CD4-positive, alpha-beta T cell treated with Interleukin-12 subunit alpha and Interleukin-12 subunit beta, for 1 hour (primary cell): Measurements from ENCODE around the gene SND1.

Experiments
- DNase-seq: peaks from one replicate; pipeline ENCODE4 v3.0.0-alpha.2; 2020

SND1 gene

GRCh38 chr7:127979113-127979727, 327.2 kb downstream of the SND1 start:
- no peak for DNase-seq

GRCh38 chr7:127979728-127980126, 327.7 kb downstream of the SND1 start:
- DNase-seq: no peak

GRCh38 chr7:127980901-127981300, 328.9 kb downstream of the SND1 start:
- no peak for DNase-seq

GRCh38 chr7:127981965-127982364, 330.0 kb downstream of the SND1 start:
- DNase-seq: no peak

DNA sequence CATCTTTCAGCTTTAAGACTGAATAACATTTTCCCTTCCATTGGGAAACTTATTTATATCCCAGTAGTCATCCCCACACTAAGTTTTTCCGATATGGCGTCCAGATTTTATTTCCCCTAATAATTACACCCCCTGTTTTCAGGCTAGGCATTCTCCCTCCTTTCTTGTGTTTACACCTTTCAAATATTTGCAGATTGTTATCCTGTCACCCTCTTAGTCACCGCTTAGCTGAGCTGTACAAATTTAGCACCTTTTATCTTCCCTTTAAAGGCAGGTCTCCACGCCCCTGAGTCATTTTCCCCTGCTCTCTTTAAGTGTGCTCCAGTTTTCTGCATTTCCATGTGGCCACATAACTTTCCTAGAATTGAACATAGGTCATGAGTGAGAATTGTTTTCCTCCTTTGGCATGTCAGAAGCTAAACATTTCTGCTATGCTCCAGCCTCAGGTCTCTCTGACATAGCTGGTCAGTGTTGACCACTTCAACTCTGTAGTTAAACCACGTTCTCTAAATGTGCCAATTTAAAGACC, 331.9 kb downstream of the SND1 start:
- DNase-seq: no peak

DNA sequence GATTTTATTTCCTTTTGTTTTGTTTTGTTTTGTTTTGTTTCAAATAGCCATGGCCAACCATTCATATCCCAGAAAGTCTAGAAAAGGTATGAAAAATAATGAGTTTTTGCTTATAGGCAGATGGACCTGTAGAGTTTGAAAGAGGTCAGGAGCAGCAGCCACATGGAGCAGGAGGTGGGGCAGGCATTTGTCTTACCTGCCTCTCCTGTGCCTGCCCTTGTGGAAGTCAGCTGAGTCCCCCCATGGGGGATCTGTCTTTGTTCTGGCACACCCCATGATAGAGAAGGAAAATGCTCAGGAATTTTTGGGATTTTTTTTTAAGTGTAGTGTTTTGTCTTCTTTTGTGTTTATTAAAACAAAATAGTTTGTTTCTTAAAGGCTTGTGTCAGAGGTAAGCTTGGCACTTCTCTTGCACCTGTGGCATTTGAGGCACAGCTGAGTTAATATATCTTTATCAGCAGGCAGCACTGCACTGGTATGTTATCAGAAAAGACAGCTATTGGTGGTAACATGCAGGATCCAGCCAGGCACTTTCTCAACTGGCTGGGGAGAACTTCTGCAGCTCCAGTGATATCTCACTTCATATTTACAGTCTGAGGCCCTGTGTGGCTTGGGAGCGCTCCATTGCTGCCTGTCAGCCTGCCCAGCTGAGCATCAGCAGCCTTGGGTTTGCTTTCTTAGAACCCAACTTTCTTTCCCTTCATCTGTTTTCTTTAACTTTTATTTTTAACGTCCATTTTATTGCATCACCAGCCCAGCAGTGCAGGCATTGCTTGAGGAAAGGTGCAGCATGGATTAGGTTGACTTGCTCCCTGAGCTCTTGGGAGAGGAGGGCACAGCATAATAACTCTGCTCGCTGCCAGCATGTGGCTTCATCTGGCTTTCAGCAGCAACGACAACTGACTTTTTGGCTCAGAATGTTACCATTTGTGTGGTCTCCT, 334.9 kb downstream of the SND1 start:
- DNase-seq: no peak

DNA sequence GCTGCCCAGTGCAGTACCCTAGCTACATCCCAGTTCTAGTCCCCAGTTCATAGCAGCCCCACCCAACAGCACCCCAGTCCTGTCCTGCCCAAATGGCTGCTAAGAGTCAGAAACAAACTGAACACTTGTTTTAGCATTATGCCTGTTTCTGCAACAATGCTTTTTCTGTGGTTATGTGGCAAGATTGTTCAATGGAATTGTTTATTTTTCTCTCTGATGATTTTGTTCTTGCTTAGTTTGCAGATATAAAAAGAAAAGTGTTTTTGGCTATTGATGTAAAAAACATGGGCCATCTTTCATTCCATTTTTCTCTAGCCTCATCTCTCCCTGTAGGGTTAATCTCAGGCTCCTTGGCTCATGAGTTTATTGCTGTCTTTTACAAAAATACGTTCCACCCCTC, 336.8 kb downstream of the SND1 start:
- DNase-seq: no peak

DNA sequence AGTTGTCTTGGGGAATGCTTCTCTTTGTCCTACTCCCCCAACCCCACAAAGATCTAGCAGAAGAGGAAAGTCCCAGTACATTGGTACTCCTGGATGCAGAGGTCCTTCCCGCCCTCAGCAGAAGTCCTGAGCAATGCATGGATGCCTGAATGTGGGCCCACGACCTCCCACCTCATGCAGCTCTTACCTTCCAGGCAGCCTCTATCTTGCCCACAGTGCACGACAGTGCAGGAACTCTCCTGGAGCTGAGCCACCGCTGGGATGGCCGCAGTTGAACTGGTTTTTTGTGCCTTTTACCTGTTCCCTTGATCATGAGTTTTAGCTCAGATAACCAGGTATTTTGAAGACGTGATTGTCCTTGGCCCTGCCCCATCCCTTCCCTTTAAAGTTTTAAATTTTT, 341.3 kb downstream of the SND1 start:
- DNase-seq: no peak

- no peak for DNase-seq
Measured at GRCh38 chr7:127993987-127994386, 342.0 kb downstream of the SND1 start.

DNA sequence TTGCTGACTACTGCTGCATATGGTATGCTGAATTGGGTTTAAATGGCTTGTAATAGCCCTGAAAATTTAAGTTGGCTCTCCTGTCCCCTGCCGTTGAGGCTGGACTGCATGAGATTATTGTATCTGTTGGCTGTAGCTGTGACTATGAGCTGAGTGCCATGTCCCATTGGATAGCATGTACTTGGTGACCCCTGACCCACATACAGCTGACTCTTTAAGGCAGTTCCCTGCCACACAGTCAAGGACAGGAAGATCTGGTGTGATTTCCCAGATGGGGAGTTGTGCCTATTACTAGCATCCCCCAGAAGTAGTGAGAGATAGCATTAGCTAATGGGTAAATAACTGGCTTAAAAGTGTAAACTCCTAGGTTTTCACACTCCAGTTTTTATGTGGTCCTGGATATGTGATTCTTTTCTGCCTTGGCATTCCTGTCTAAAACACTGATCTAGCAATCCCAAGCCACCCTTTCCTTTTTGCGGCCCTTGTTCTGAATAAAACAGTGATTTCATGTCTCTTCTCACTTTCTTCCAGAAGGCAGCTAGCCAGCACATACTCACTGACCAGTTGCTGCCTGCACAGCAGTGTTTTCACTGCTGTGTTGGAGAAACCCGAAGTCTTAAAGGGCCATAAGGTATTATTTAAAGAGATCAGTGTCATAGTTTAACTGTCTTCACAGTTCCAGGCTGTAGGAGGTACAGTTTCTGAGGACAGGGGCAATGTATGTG, 343.3 kb downstream of the SND1 start:
- DNase-seq: no peak

- no peak for DNase-seq
Measured at GRCh38 chr7:127995881-127996215, 343.9 kb downstream of the SND1 start.

DNA sequence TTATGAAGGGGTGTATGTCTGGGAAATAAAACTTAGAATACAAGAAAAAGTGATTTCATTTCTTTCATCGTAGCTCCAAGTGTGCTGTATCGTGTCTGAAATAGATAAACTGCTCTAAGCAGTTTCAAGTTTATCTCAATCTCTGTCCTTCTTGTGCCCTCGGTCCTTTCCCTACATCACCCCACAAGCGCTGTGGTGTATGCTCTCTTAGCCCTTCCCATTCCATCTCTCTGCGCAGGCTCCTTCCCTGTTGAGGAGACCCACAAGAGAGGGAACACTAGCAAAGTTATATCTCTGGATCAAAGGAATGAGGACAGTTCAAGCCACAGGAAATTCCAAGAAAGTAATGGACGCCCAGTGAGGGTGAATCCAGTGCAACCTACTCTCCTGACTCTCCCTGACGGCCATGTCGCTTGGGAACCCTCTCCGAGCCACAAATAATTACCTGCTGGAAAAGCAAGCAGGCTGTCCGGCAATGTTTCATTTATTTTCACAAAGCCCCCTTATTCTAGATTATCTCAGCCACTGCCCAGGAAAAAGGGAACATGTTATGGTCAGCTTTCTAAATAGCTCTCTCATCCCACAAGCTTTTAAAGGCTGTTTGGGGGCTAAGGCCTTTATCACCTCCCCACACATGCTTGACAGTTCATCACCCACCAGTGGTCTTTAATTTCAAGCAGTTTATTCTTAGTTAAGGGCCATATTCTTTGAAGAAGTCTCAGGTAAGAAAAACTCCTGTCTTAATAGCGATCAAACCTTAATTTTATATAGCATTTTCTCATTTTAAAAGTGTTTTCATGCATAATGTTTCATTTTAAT, 344.5 kb downstream of the SND1 start:
- DNase-seq: no peak

- no peak for DNase-seq
Measured at GRCh38 chr7:127997226-127997922, 345.4 kb downstream of the SND1 start.

GRCh38 chr7:127998671-127999070, 346.7 kb downstream of the SND1 start:
- DNase-seq: no peak

DNA sequence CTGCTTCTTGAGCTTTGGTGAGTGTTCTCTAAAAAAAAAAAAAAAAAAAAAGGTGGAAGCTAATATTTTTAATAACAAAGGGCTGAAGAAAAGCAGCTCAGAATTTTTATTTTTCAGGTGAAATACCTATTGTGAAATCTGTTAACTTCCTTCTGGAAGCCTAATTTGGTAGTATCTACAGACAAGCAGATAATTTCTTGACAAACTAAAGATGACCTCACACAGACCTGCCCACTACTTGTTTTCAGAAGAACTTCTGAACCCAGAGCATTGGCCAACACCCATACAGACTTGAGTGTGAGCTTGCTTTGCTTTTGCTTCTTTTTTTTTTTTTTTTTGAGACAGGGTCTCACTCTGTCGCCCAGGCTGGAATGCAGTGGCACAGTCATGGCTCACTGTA, 348.1 kb downstream of the SND1 start:
- DNase-seq: no peak

- DNase-seq: no peak
Measured at GRCh38 chr7:128000854-128001265, 348.9 kb downstream of the SND1 start.

GRCh38 chr7:128003167-128003566, 351.2 kb downstream of the SND1 start:
- DNase-seq: no peak

DNA sequence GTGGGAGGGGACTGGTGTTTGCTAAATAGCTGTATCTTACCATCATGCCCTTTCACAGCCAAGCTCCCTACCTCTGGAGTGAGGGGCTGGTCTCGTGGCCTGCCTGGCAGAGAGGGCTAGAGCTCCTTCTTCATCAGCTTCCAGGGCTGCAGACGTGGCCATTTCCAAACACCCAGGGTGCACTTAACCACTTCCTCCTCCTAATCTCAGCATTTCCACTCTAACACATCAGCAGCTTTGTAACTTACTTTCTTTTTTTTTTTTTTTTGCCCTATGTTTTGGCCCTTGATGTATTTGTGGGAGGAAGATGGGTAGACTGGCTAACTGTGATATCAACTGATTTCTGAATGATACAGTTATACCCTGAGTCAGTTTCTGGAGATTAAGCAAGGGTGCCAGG, 351.8 kb downstream of the SND1 start:
- DNase-seq: no peak

DNA sequence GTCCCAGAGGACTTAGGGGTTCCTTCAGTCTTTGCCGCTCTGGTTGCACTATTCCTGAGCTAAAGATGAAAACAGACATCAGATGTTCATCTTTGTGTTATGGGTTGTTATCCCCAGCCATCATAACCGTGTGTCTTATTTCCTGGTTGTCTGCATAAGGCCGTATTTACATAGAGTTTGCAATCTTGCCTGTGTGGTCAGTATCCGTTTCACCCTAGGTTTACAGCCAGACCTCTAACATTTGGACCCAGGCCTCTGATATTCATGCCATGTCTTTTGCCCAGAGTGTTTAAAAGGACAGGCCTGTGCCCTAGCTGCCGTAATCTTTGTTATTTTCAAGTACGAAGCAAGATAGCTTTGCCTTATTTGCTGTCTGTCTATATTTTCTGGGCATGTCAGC, 352.6 kb downstream of the SND1 start:
- no peak for DNase-seq

GRCh38 chr7:128005117-128005516, 353.1 kb downstream of the SND1 start:
- DNase-seq: no peak

- no peak for DNase-seq
Measured at GRCh38 chr7:128005759-128006159, 353.8 kb downstream of the SND1 start.
